Measurements from ENCODE around the gene TSPAN3. TPM values are rescaled to one million over a fixed set of nuclear protein-coding genes. Genes with fewer than 3 reads are reported as not detected.

The TSPAN3 gene
- total RNA-seq, 1 experiment from 2014 or later, result 237 TPM

DNA sequence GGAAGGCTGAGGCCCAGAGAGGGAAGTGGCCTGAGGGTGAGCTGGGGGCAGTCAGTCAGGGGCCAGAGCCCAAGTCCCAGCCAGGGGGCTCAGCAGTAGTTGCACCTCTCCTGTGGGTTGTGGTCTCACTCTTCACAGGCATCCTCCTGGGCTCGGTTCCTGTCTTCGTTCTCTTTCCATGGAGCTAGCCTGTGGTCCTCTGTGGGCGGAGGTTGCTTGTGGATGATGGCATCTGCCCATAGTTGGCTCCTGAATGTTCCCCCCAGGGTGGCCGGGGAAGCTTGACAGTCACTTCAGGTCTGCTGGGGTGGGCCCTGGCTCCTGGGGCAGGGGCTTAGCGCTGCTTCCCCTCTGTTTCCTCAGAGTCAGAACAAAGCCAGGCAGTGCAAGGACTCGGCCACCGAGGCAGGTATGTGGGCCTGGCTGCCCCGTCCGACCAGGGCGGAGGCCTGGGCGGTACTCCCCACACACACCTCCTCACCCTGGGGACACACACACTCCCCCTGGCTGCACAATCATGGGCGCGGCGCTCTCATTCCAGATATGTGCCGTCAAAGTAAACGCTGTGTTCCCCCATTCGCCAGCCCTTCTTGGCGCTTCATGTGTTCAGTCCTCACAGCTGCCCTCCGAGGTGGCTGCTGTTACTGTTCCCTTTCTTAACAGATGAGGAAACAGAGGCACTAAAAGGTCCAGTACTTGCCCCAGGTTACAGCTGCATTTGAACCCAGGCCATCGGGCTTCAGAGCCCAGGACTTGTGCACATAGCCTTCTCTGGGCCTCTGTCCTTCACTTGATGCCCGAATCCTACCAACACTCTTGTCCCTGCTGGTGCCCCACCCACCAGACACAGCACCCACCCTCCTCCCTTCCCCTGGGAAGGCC is 41.5 kb downstream of the TSPAN3 start:
- intact Hi-C loops (cut with micrococcal nuclease; ENCODE audit: unreplicated experiment), result no loop called here
- Histone ChIP-seq H3K4me1 (no peaks in the 10 kb centered on the region), H3K27me3 (replicated peaks; ENCODE audit: control insufficient read depth, insufficient read depth, low read length) (no peaks in the 10 kb centered on the region), H3K4me3 (ENCODE audit: low read depth, low read length) (no peak overlapping the region), H3K9me3 (no peaks in the 10 kb centered on the region), H3K36me3 (ENCODE audit: control insufficient read depth, insufficient read depth, low read length) (no peaks in the 10 kb centered on the region)
- CTCF ChIA-PET, result no interaction called here
- H3K4me3 Mint-ChIP-seq (ENCODE audit: unreplicated experiment), result no peak overlapping the region
- no peaks in the 10 kb centered on the region for H3K9me3 Mint-ChIP-seq (ENCODE audit: unreplicated experiment)
- DNase-seq, result peak in 1 of 2 experiments; percentile 32
- H3K36me3 Mint-ChIP-seq (ENCODE audit: insufficient read depth, unreplicated experiment), result peaks cover 33% of the 10 kb centered on the region
- POLR2A ChIA-PET, result no interaction called here
- no TSS peak for BruUV-seq (replicated peaks)
- H3K27me3 Mint-ChIP-seq (ENCODE audit: insufficient read depth, unreplicated experiment), result no peaks in the 10 kb centered on the region
- TF ChIP-seq, protein P1, sequence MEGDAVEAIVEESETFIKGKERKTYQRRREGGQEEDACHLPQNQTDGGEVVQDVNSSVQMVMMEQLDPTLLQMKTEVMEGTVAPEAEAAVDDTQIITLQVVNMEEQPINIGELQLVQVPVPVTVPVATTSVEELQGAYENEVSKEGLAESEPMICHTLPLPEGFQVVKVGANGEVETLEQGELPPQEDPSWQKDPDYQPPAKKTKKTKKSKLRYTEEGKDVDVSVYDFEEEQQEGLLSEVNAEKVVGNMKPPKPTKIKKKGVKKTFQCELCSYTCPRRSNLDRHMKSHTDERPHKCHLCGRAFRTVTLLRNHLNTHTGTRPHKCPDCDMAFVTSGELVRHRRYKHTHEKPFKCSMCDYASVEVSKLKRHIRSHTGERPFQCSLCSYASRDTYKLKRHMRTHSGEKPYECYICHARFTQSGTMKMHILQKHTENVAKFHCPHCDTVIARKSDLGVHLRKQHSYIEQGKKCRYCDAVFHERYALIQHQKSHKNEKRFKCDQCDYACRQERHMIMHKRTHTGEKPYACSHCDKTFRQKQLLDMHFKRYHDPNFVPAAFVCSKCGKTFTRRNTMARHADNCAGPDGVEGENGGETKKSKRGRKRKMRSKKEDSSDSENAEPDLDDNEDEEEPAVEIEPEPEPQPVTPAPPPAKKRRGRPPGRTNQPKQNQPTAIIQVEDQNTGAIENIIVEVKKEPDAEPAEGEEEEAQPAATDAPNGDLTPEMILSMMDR (IDR thresholded peaks at IDR 0.05; ENCODE audit: insufficient read depth in 1 of 2, low read depth in 1 of 2, low read length in 1 of 2, severe bottlenecking in 1 of 2, unreplicated experiment in 1 of 2), result no peak
- H3K27ac Mint-ChIP-seq (ENCODE audit: unreplicated experiment), result no peak overlapping the region
- H3K4me1 Mint-ChIP-seq (ENCODE audit: low read depth, unreplicated experiment), result peaks cover 7% of the 10 kb centered on the region

DNA sequence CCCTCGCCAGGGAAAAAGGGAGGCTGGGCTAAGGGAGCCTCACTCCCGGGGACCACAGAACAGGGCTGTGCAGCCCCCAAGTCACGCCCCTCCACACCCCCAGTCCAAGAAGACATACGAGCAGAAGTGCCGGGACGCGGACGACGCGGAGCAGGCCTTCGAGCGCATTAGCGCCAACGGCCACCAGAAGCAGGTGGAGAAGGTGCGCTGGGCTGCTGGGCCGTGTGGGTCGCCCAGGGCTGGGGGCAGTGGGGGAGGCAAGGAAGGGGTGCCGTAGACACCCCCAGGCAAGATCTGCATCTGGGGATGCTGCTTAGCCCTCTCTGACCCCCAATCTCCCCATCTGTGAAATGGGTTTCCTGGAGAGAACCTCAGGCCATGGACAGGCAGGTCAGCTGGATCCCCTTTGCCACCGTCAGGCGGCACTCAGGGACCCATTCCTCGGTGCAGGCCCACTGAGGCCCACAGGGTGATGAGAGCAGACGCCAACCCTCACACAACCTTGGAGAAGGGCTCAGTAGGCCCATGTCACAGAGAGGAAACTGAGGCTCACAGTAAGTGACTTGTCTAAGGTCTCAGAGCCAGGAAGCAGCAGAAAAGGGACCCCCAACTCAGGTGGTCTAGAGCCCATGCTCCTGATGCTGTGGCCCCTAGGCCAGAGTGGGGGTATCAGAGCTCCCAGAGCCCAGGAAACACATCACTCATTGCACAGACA is 42.3 kb downstream of the TSPAN3 start:
- Mint-ChIP-seq H3K4me3 (ENCODE audit: unreplicated experiment) (no peak overlapping the region), H3K36me3 (ENCODE audit: insufficient read depth, unreplicated experiment) (peaks cover 25% of the 10 kb centered on the region), H3K27ac (ENCODE audit: unreplicated experiment) (no peak overlapping the region), H3K27me3 (ENCODE audit: insufficient read depth, unreplicated experiment) (no peaks in the 10 kb centered on the region), H3K4me1 (ENCODE audit: low read depth, unreplicated experiment) (no peaks in the 10 kb centered on the region), H3K9me3 (ENCODE audit: unreplicated experiment) (no peaks in the 10 kb centered on the region)
- ChIA-PET POLR2A (no interaction called here), CTCF (no interaction called here)
- BruUV-seq (replicated peaks), result no TSS peak
- Histone ChIP-seq H3K4me3 (ENCODE audit: low read depth, low read length) (no peak overlapping the region), H3K9me3 (no peaks in the 10 kb centered on the region), H3K36me3 (ENCODE audit: control insufficient read depth, insufficient read depth, low read length) (no peaks in the 10 kb centered on the region), H3K27me3 (replicated peaks; ENCODE audit: control insufficient read depth, insufficient read depth, low read length) (no peaks in the 10 kb centered on the region), H3K4me1 (no peaks in the 10 kb centered on the region)
- TF ChIP-seq, protein P1 (IDR thresholded peaks at IDR 0.05; ENCODE audit: insufficient read depth in 1 of 2, low read depth in 1 of 2, low read length in 1 of 2, severe bottlenecking in 1 of 2, unreplicated experiment in 1 of 2), result no peak
- intact Hi-C loops (cut with micrococcal nuclease; ENCODE audit: unreplicated experiment), result no loop called here
- peak in 1 of 2 experiments; percentile 9 for DNase-seq

DNA sequence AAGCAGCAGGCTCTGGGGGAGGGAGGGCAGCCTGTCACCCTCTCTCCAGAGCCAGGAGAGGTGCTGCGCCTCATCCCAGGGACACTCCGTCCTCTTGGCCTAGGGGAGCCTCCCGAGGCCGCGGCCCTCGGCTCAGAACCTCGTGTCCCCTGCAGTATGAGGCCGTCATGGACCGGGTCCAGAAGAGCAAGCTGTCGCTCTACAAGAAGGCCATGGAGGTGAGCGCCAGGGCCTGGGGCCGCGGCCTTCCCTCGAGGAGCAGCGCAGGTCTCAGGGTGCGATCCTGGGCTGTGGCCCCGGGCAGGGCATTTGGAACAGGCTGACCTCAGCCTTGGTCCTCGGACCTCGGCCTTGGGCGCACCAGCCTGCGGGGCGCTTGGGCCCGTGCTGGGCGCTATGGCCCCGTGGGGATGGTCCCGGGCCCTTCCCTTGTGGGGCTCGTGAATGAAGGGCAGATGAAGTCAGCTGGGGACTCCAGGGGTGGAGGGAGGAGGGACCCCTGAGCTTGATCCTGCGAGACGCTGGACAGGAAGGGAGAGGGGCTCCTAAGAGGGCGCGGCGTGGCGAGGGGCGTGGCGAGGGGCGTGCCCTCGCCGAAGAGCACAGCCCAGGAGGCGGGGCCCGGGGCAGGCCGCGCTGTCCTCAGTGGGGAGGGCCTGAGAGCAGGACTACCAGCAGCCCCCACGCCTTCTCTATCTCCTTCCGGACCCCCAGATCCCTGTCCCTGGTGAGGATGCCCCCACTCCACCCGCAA is 43.0 kb downstream of the TSPAN3 start:
- TF ChIP-seq, protein P1 (IDR thresholded peaks at IDR 0.05; ENCODE audit: insufficient read depth in 1 of 2, low read depth in 1 of 2, low read length in 1 of 2, severe bottlenecking in 1 of 2, unreplicated experiment in 1 of 2), result no peak
- CTCF ChIA-PET, result no interaction called here

More for the DNA sequence above, 43.0 kb downstream of the TSPAN3 start:
- no peaks in the 10 kb centered on the region for H3K27me3 Mint-ChIP-seq (ENCODE audit: insufficient read depth, unreplicated experiment)
- no peak overlapping the region for H3K27ac Mint-ChIP-seq (ENCODE audit: unreplicated experiment)
- BruUV-seq (replicated peaks), result no TSS peak
- Histone ChIP-seq H3K27me3 (replicated peaks; ENCODE audit: control insufficient read depth, insufficient read depth, low read length) (no peaks in the 10 kb centered on the region), H3K9me3 (no peaks in the 10 kb centered on the region), H3K36me3 (ENCODE audit: control insufficient read depth, insufficient read depth, low read length) (no peaks in the 10 kb centered on the region), H3K4me3 (ENCODE audit: low read depth, low read length) (no peak overlapping the region), H3K4me1 (no peaks in the 10 kb centered on the region)
- no peak for DNase-seq
- no peaks in the 10 kb centered on the region for H3K9me3 Mint-ChIP-seq (ENCODE audit: unreplicated experiment)
- POLR2A ChIA-PET, result no interaction called here
- intact Hi-C loops (cut with micrococcal nuclease; ENCODE audit: unreplicated experiment), result no loop called here
- H3K4me1 Mint-ChIP-seq (ENCODE audit: low read depth, unreplicated experiment), result no peaks in the 10 kb centered on the region
- peaks cover 24% of the 10 kb centered on the region for H3K36me3 Mint-ChIP-seq (ENCODE audit: insufficient read depth, unreplicated experiment)
- no peak overlapping the region for H3K4me3 Mint-ChIP-seq (ENCODE audit: unreplicated experiment)

Data from Caco-2 (cell line).